OCI-LY3 (cell line): Measurements from ENCODE around the gene ECI2.

ENCODE experiments used
- CTCF ChIP-seq: fragments of 200-600, 300-600 bp; sonication (generic); IDR thresholded peaks from 2 replicates; pipeline ENCODE4 v1.5.1; 2014; ENCODE audit warnings: antibody characterized with exemption, low read length, low read depth
- EZH2phosphoT487 ChIP-seq: fragments of 200-600 bp; shearing (Covaris generic); IDR thresholded peaks from 2 replicates; pipeline ENCODE4 v1.6.1; 2018; ENCODE audit warnings: antibody characterized with exemption, mixed run types, low read depth

GRCh38 chr6:4071330-4071729 is 64.0 kb downstream of the ECI2 start:
- TF ChIP-seq CTCF (no peak), EZH2phosphoT487 (no peak)
